Aorta (tissue), 5 donors: ENCODE data around the gene PLEKHA5. TPM values are rescaled to one million over a fixed set of nuclear protein-coding genes. Genes with fewer than 3 reads are reported as not detected.

Experiments used
- ATAC-seq: fragments of 200-7000 bp; cut with Tn5 transposase; one replicate; pipeline ENCODE4 v1.9.1; 2022; ENCODE audit warnings: moderate library complexity; ENCODE audit not compliant: low FRiP score
- DNase-seq, 2 donors: peaks; one replicate each; pipeline ENCODE4 v3.0.0-alpha.2; 2020
- H3K27ac ChIP-seq, 2 donors: one replicate each; pipeline ENCODE4 v1.5.1; 2013; ENCODE audit warnings: low read length in 2 of 2, mild to moderate bottlenecking in 2 of 2, moderate library complexity in 2 of 2, control low read depth in 1 of 2, inconsistent platforms in 1 of 2, low read depth in 1 of 2
- H3K27me3 ChIP-seq, 2 donors: one replicate each; pipeline ENCODE4 v1.6.1; 2013; ENCODE audit warnings: control low read depth in 1 of 2, low read length in 1 of 2, mild to moderate bottlenecking in 1 of 2, moderate library complexity in 1 of 2; ENCODE audit not compliant: insufficient read depth in 2 of 2, control insufficient read depth in 1 of 2
- H3K36me3 ChIP-seq, 2 donors: one replicate each; pipeline ENCODE4 v1.6.1; 2013; ENCODE audit warnings: control low read depth in 1 of 2, low read length in 1 of 2, mild to moderate bottlenecking in 1 of 2; ENCODE audit not compliant: insufficient read depth in 2 of 2, control insufficient read depth in 1 of 2
- H3K4me1 ChIP-seq, 2 donors: one replicate each; pipeline ENCODE4 v1.6.1; 2013; ENCODE audit warnings: low read length in 2 of 2, control low read depth in 1 of 2, mild to moderate bottlenecking in 1 of 2, moderate library complexity in 1 of 2; ENCODE audit not compliant: insufficient read depth in 2 of 2, control insufficient read depth in 1 of 2
- H3K4me3 ChIP-seq, 2 donors: one replicate each; pipeline ENCODE4 v1.5.1; 2013; ENCODE audit warnings: low read length in 2 of 2, control low read depth in 1 of 2, mild to moderate bottlenecking in 1 of 2
- H3K9me3 ChIP-seq: one replicate; pipeline ENCODE4 v1.6.1; 2013; ENCODE audit warnings: mild to moderate bottlenecking, low read length; ENCODE audit not compliant: control insufficient read depth
- WGBS, 2 donors: extraction: QIAGEN DNeasy Blood & Tissue Kit; methylation state at CpG; one replicate each; pipeline ENCODE4 v1.1.7; 2013; 5-methylcytosine and 5-hydroxymethylcytosine counted together
- intact Hi-C, 2 donors: fragments of 100-400 bp; cut with DNase I; formaldehyde crosslinking; loops; one replicate each; pipeline versions ENCODE4 v1.14.2 to v1.15.0; 2022
- polyA plus RNA-seq, 2 donors: library from polyadenylated mRNA; stranded (reverse); fragments of 200-250 nt; gene quantifications; one replicate each; pipeline ENCODE4 v1.2.3, GENCODE V29; 2013
- total RNA-seq, 2 donors: library from RNA; stranded (reverse); fragmentation: NEBNext Ultra II Directional; extraction: Animal tissue kit (Norgen Biotek cat#: 25700); gene quantifications; one replicate each; pipeline ENCODE4 v1.2.1, GENCODE V29; 2021
- donor health status: healthy with polysubstance abuse.
- donor health status: Bipolar disorder and iron deficiency.
- donor health status: DM: no; HTN: no; CAD: no.
- donor health status: DM: no; HTN: no; CAD: no.
- donor health status: DM: yes; HTN: yes; CAD: no.

Gene PLEKHA5
- total and polyA plus RNA-seq, 4 donors = 11.0 to 56.0 (median 18.7) TPM

DNA sequence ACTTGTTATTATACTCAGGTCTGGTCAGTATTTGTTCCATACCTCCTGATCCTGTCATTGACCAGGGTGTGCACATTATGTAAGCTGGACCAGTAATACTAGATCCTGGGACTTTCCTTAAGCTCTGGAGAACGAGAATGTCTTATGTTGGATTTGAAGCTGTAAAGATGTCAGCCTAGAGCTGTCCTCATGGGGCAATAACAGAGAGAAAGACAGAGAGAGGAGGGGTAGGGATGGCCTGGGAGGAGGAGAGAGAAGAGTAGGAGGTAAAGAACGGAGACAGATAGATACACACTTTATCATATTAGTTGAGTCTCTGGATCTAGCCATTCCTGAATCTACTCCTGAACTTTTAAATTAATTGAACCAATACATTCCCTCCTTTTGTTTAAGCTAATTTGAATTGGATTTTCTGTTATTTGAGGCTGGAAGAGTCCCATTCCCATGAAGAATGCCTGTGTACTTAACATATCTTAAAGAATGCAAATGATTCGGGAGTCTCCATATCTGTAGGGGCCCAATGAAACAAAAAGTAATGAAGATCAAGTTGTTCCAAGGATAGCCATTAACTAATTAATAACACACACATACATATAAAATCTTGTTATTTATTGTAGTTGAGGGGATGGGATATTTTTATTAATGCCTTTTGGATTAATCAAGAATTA, 55.9 kb downstream of the PLEKHA5 start:
- ATAC-seq (no peak), DNase-seq (no peak)
- H3K4me1 ChIP-seq = peaks cover 7 to 8% of the 10 kb centered on the region in 2 donors
- H3K36me3 ChIP-seq = no peaks in the 10 kb centered on the region
- H3K27me3 ChIP-seq = no peaks in the 10 kb centered on the region
- H3K9me3 ChIP-seq = no peaks in the 10 kb centered on the region
- intact Hi-C loops = loop anchor here (5.0 to 10.0 kb wide), 5 partner anchors 52 to 459 kb away; no protein-coding TSS in a partner anchor
- H3K4me3 ChIP-seq = no peak overlapping the region
- WGBS, 2 donors = 64% methylated on average over 3 of the region's 3 CpGs
- H3K27ac ChIP-seq = no peak overlapping the region

- Histone ChIP-seq H3K9me3 (no peaks in the 10 kb centered on the region), H3K27ac (no peak overlapping the region), H3K4me1 (peaks cover 10 to 11% of the 10 kb centered on the region in 2 donors), H3K27me3 (no peaks in the 10 kb centered on the region), H3K36me3 (no peaks in the 10 kb centered on the region), H3K4me3 (no peak overlapping the region)
- intact Hi-C loops = loop anchor here (5.0 to 10.0 kb wide), 5 partner anchors 50 to 458 kb away; no protein-coding TSS in a partner anchor
- ATAC-seq = peak; percentile 65
- WGBS, 2 donors = 34 to 39% methylated on average over 4 of the region's 4 CpGs
- no peak for DNase-seq
Observed at GRCh38 chr12:19186722-19187661, 57.5 kb downstream of the PLEKHA5 start.

DNA sequence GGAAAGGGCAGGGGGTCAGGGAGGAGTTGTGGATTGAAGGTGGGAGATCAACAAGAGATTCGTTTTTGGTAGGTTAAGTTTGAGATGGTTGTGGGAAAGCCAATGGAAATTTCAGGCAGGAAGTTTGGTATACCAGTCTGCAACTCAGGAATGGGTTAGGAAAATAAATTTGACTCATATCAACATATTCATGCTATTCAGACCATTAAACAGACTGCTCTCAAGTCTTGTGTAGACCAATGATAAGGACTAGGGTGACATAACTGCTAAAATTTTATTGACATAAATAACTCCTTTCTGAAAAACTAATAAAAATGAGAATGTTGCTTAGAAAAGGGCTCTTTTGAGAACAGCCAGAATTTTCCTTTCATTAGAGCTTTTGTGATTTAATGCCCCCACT, 60.0 kb downstream of the PLEKHA5 start:
- intact Hi-C loops = loop anchor here (5.0 to 10.0 kb wide), 5 partner anchors 48 to 455 kb away; no protein-coding TSS in a partner anchor
- Histone ChIP-seq H3K4me3 (no peak overlapping the region), H3K27me3 (no peaks in the 10 kb centered on the region), H3K9me3 (no peaks in the 10 kb centered on the region), H3K27ac (peak overlapping the region in 1 of 2 donors; percentile 84), H3K4me1 (peaks cover 10 to 11% of the 10 kb centered on the region in 2 donors), H3K36me3 (no peaks in the 10 kb centered on the region)
- no peak for ATAC-seq
- no peak for DNase-seq
- 4 to 5% methylated on average over 1 of the region's 1 CpG for WGBS, 2 donors

DNA sequence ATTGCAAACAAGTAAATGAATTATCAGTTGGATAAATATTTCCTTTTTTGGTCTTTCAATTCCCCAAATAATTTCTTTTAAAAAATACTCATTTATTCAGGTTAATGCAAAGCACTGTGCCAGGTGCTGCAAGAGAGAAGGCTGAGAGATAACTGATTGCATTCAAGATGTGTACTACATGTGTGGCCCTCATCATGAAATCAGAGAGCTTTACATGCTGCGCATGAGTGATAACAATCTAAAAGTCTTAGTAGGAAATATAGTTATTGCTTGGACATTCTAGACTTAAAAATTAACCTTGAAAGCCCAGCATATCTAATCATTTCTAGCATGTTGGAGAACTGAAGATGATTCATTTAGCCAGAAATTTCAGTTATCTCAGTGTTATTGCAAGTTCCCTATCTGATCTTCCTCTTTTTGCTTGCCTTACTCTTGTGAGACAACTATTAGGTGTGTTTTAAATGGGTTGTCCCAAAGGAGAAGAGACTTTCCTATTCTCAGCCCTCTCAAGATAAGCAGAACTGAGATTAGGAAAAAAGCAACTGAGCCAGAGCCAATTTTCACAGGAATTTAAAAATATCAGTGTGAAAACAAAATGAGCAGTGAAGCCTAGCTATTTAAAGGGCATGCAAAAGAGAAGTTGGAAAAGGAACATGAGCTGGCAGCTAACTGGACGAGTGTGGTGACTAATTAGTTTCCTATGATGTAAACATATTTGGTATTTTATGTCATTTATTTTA, 60.9 kb downstream of the PLEKHA5 start:
- no peak overlapping the region for H3K4me3 ChIP-seq
- peaks cover 10 to 11% of the 10 kb centered on the region in 2 donors for H3K4me1 ChIP-seq
- 8 to 24% methylated on average over 2 of the region's 2 CpGs for WGBS, 2 donors
- intact Hi-C loops = no loop called here
- no peaks in the 10 kb centered on the region for H3K36me3 ChIP-seq
- H3K27ac ChIP-seq = peak overlapping the region in 1 of 2 donors; percentile 57
- H3K9me3 ChIP-seq = no peaks in the 10 kb centered on the region
- DNase-seq = no peak
- peak; percentile 53 for ATAC-seq
- H3K27me3 ChIP-seq = no peaks in the 10 kb centered on the region

- Histone ChIP-seq H3K4me1 (peaks cover 10 to 11% of the 10 kb centered on the region in 2 donors), H3K27me3 (no peaks in the 10 kb centered on the region), H3K9me3 (no peaks in the 10 kb centered on the region), H3K4me3 (no peak overlapping the region), H3K27ac (peak overlapping the region; percentile 57 to 62), H3K36me3 (no peaks in the 10 kb centered on the region)
- intact Hi-C loops = no loop called here
- DNase-seq = no peak
- no peak for ATAC-seq
- WGBS, 2 donors = 49 to 64% methylated on average over 1 of the region's 1 CpG
Observed at GRCh38 chr12:19191089-19191488, 61.6 kb downstream of the PLEKHA5 start.

DNA sequence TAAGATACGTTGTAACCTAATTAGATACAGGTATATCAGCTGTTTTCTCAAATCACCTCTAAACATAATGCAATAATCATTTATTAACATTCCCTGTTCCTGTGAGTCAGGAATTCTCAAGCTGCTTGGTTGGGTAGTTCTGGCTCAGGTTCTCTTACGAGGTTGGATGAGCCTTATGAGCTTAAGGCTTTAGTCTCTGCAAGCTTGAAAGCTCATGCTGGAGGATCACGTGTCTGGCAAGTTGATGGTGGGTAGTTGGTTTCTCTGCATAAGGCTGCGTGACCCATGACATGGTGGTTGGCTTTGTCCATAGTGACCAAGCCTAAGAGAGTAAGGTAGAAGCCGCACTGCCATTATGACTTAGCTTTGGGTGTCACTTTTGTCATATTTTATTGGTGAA, 62.0 kb downstream of the PLEKHA5 start:
- H3K27me3 ChIP-seq = no peaks in the 10 kb centered on the region
- H3K4me1 ChIP-seq = peaks cover 10 to 11% of the 10 kb centered on the region in 2 donors
- no peak overlapping the region for H3K4me3 ChIP-seq
- H3K36me3 ChIP-seq = no peaks in the 10 kb centered on the region
- no peaks in the 10 kb centered on the region for H3K9me3 ChIP-seq
- peak overlapping the region in 1 of 2 donors; percentile 57 for H3K27ac ChIP-seq
- DNase-seq (no peak), ATAC-seq (no peak)
- intact Hi-C loops = no loop called here
- WGBS, 2 donors = 69 to 72% methylated on average over 5 of the region's 5 CpGs

- no peak for DNase-seq
- H3K4me3 ChIP-seq = no peak overlapping the region
- intact Hi-C loops = no loop called here
- H3K27me3 ChIP-seq = no peaks in the 10 kb centered on the region
- no peaks in the 10 kb centered on the region for H3K9me3 ChIP-seq
- no peak for ATAC-seq
- no peak overlapping the region for H3K27ac ChIP-seq
- WGBS, 2 donors = 76 to 90% methylated on average over 1 of the region's 1 CpG
- peaks cover 8 to 11% of the 10 kb centered on the region in 2 donors for H3K4me1 ChIP-seq
- H3K36me3 ChIP-seq = no peaks in the 10 kb centered on the region
Observed at GRCh38 chr12:19192710-19193109, 63.2 kb downstream of the PLEKHA5 start.

DNA sequence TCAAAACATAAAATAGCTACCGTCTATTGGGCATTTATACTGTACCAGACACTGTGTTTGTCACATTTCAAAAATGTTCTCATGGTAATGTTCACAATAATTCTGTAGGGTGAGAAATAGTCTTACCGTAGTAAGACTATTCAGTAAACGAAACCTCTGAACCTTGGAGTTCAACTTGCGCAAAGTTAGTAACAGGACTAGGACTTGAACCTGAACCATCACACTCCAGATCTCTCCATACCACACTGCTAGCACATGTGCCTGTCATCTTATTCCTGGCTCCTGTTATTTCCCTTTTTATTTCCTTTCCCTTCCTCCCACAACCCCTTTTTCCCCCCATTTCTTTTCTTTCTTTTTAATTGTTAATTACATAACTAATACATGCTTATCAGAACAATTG, 65.4 kb downstream of the PLEKHA5 start:
- H3K4me1 ChIP-seq = peaks cover 5 to 9% of the 10 kb centered on the region in 2 donors
- WGBS, 2 donors = 93% methylated on average over 4 of the region's 4 CpGs
- H3K36me3 ChIP-seq = no peaks in the 10 kb centered on the region
- no peaks in the 10 kb centered on the region for H3K27me3 ChIP-seq
- no peak overlapping the region for H3K27ac ChIP-seq
- no peak overlapping the region for H3K4me3 ChIP-seq
- intact Hi-C loops = no loop called here
- ATAC-seq = no peak
- no peak for DNase-seq
- H3K9me3 ChIP-seq = no peaks in the 10 kb centered on the region
